ENCODE data around the gene TRMT2A.

The TRMT2A gene

GRCh38 chr22:20135265-20135664 lies 18.2 kb upstream of the TRMT2A start:
- DNase-seq (ENCODE audit: low spot score) = no peak

DNA sequence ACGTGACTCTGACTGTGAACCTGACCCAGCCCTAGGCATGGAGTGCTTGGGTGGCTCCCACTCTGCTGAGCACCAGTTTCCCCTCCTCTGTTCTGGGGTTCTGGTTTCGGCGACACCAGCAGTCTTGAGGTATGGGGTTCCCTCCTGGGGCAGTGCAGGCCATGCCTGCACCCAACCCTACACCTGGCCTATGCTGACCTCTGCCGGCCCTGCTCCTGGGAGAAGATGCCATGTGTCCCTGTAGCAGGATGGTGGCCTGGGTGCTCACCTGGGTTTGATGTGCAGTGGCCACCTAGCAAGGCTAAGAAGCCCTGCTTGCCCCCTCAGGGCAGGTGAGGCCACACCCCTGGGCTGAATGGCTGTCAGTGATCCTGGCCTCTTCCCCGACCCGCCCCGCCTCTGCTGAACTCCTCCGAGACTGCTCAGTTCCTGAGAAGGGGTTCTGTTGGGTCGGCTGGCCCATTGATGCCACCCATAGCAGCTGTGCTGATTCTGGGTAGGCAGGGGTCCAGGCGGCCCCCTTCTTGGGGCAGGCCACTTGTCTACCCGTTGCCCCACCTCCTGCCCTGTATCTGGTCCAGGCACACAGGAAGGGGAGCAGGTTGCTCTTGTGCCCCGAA lies 17.0 kb upstream of the TRMT2A start:
- DNase-seq (ENCODE audit: low spot score) = no peak

- no peak for DNase-seq (ENCODE audit: low spot score)
Observed at GRCh38 chr22:20132686-20133246, 15.7 kb upstream of the TRMT2A start.

DNA sequence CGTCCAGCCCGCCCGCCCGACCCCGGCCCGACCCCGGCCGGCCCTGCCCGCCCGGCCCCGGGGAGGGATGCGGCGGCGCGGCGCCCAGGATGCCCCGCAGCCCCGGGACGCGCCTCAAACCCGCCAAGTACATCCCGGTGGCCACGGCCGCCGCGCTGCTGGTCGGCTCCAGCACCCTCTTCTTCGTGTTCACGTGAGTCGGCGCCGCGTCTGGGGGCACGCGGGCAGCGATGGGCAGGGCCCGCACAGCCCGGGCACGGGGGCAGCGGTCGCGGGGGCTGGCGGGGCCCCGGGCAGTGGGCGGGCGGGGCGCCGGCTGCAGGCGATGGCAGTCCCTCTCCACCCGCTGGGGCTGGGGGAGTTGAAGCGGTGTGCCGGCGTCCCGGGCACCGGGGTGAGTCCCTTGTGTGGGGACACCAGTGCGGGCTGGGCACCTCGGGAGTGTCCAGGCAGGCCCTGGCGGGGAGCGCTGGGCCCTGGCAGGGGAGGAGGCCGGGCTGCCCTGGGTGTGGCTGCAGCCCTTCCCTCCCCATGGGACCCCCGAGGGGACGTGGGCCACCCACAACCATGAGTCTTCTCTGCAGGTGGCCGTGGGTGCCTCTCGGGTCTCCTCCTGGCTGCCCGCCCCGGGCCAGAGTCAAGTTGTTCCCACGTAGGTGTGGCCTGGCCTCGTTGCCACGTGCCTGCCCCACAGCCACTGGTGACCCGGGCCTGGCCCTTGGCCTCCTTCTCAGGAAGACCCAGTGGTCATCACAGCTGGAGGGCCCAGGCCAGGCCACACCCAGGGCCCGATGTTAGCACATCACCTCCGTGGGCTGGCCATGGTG lies 15.0 kb upstream of the TRMT2A start:
- DNase-seq (ENCODE audit: low spot score) = no peak

DNA sequence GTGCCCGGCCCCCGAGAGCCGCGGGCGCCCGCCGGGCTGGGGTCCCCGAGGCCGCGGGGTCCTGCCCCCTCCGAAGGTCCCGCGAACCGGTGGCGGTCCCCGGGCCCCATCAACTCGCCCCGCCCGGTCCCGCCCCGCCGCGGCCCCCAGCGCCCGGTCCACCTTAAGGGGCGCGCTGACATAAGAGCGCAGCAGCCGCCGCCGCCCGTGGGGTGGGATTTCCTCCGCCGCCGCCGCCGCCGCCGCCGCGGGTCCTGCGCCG lies 14.5 kb upstream of the TRMT2A start, which contains the start of gene ZDHHC8:
Gene ZDHHC8 (plus strand): TSS at position 208 of the 262 bp plus-strand sequence. CDS start 144 bp downstream, outside the sequence.
- peak; percentile 38 for DNase-seq (ENCODE audit: low spot score)

DNA sequence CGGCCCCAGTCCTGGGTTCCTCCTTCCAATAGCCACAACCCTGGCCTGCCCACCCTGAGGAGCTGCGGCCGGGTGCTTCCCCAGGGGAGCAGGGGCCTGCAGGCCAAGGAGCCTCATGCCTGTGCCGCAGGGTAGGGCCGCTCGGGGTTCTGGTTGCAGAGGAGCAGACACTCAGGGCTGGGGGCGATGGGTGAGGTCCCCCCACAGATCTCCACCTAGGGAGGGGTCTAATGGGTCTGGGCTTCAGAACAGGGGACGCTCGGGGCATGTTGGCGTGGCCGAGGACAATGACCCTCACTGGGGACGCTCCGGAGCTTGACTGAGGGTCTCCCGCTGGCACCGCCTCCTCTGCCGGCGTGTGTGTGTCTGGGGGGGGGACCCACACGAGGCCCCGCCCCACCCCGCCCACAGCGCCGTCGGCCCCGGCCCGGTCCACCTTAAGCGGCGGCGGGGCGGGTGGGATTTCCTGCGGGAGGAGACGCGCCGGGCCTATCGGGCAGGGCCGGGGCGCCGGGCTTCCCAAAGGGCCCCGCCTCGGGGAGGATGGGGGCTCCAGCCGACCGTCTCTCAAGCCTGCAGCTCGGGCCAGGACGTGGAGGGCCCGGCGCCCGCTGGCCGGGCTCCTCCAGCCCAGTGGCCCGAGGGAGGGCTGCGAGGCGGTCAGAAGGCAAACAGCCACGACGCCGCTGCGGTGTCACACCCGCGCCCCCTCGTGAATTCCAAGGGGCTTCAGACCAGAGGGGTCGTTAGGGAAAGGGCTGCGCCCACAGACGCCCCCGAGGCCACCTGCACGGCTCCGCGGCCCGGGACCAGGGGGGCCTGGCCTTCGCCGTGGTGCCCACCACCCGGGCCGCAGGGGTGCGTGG lies 13.9 kb upstream of the TRMT2A start:
- DNase-seq (ENCODE audit: low spot score) = peak; percentile 77

GRCh38 chr22:20130319-20130718 lies 13.3 kb upstream of the TRMT2A start:
- peak; percentile 17 for DNase-seq (ENCODE audit: low spot score)

- no peak for DNase-seq (ENCODE audit: low spot score)
Observed at GRCh38 chr22:20129747-20130014, 12.7 kb upstream of the TRMT2A start.

- DNase-seq (ENCODE audit: low spot score) = peak; percentile 48
Observed at GRCh38 chr22:20128902-20129746, 12.1 kb upstream of the TRMT2A start.

- DNase-seq (ENCODE audit: low spot score) = no peak
Observed at GRCh38 chr22:20128619-20128901, 11.5 kb upstream of the TRMT2A start.

GRCh38 chr22:20127869-20128618 lies 11.0 kb upstream of the TRMT2A start:
- DNase-seq (ENCODE audit: low spot score) = no peak

- DNase-seq (ENCODE audit: low spot score) = no peak
Observed at GRCh38 chr22:20127318-20127868, 10.4 kb upstream of the TRMT2A start.

DNA sequence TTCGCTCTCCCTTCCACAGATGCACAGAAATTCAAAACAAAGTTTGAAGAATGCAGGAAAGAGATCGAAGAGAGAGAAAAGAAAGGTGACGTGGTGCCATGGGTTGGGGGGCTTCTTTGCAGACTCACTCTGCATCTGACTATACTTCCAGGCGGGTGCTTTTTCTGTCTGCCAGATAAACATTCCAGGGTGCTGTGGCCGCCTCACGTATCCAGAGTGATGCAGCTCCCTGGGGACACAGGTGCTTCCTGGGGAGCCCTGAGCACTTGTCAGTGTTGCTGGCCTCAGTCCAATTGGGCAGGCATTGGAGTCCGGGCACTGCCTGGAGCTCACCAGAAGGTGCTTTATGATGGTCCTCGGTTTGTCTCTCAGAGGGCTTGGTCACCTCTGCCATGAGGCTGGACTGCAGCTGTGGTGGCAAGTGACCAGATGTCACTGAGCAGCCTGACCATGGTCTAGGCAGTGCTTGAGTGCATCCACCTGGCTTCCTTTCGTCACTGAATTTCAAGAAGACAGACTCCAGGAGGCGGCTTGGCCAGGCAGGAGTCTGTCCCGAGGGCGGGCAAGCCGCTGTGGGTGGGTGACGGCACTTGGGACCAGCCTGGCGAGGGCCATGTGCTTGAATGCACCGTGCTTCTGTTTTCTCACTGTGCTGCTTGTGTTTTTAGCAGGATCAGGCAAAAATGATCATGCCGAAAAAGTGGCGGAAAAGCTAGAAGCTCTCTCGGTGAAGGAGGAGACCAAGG lies 9.4 kb upstream of the TRMT2A start:
- DNase-seq (ENCODE audit: low spot score) = no peak

GRCh38 chr22:20125201-20126174 lies 8.5 kb upstream of the TRMT2A start:
- no peak for DNase-seq (ENCODE audit: low spot score)

DNA sequence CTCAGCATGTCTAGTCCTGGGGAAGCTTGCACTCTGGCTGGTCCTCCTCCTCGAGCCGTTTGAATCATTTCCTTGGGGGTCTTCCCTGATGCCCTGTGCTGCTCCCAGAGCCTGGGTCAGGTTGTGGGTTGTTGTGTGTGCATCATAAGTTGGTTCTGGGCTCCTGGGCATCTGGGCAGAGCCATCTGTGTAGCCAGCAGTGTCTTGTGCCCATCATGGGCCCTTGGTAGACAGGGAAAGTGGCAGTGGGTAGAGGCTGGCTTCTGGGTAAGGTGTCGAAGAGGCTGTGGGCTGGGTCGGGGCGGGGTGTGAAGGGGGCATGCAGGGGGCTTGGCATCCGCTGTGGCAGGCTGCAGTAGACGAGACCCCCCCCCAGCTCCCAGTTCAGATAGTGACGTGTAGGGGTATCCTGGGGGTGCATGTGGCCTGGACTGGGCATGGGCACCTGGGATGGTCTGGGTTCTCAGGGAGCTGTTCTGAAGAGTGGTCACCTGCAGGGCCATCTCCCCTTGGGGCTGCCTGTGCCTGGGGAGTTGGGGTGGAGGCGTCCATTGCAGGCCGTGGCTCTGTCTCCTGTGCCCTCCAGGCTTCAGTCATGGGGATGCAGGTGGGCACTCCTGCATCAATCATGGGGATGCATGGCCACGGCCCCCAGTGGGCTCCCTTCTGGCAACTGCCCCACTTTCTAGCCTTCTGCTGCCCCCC lies 7.2 kb upstream of the TRMT2A start:
- DNase-seq (ENCODE audit: low spot score) = no peak

DNA sequence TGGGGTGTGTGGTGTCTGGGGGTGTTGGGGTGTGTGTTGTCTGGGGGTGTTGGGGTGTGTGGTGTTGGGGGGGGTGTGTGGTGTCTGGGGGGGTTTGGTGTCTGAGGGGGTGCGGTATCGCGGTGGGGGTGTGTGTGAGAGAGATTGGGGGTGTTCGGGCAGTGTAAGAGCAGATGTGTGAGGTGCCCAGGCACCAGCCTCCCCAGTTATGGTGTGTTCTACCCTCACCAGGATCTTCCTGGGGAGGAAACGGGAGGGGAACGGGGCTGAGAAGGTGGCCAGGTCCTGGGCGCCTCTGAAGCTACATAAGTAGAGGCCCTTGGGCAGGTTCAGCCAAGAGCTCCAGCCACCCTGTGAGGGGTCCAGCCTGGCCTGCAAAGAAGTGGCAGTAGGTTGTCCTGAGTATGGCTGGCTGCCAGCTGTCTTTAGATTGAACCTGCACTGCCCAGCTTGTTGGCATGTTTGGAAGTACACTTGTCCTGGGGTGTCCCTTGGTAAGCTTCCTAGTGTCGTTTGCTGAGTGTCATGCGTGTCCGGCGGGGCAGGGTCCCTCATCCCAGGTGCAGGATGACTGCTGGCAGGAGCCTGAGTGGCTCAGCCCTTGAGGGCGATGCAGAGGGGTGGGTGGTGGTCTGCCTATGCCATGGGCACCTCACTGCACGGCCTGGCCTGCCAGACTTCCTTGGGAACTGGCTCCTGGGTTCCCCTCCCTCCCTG lies 6.5 kb upstream of the TRMT2A start:
- no peak for DNase-seq (ENCODE audit: low spot score)

- DNase-seq (ENCODE audit: low spot score) = no peak
Observed at GRCh38 chr22:20121856-20122415, 4.9 kb upstream of the TRMT2A start.

All from CD4-positive, alpha-beta T cell treated with Interleukin-6 at 100 ng/mL for 8 hours (primary cell).